Panc1 (cell line): Measurements from ENCODE around the gene SPTBN1. TPM values are rescaled to one million over a fixed set of nuclear protein-coding genes. Genes with fewer than 3 reads are reported as not detected.

Experiments used
- ATAC-seq: fragments of 200-7000 bp; cut with Tn5 transposase; 2 replicates; pipeline ENCODE4 v1.9.1; 2020; ENCODE audit warnings: mild to moderate bottlenecking, moderate library complexity
- BruUV-seq: library from RNA; stranded (reverse); fragments of 400-500 nt; replicated peaks from 2 replicates; lab custom pipeline; 2021; lab: Mats Ljungman, UMichigan
- CTCF ChIA-PET: fragments of 300-600 bp; sonication (Branson Sonifier 250); formaldehyde crosslinking; loops from one replicate; lab custom pipeline; 2022; ENCODE audit warnings: antibody characterized with exemption; lab: Charles Lee
- POLR2A ChIA-PET: fragments of 300-600 bp; sonication (Branson Sonifier 250); formaldehyde crosslinking; loops from one replicate; lab custom pipeline; 2022; ENCODE audit warnings: antibody characterized with exemption; lab: Charles Lee
- DNase-seq: peaks from one replicate; pipeline ENCODE4 v3.0.0-alpha.2; 2010; ENCODE audit warnings: low read depth, low spot score
- H3K27ac ChIP-seq: 2 replicates; pipeline ENCODE4 v1.5.1; 2011; ENCODE audit warnings: mild to moderate bottlenecking, low read length, inconsistent platforms
- H3K27me3 ChIP-seq: fragments of 200-500 bp; sonication (Bioruptor generic); 2 replicates; pipeline ENCODE4 v1.6.0; 2014; ENCODE audit warnings: low read length, inconsistent platforms; ENCODE audit not compliant: control insufficient read depth, insufficient read depth
- H3K36me3 ChIP-seq: fragments of 200-500 bp; sonication (Bioruptor generic); 2 replicates; pipeline ENCODE4 v1.5.1; 2014; ENCODE audit warnings: inconsistent platforms, mild to moderate bottlenecking, low read length, moderate library complexity; ENCODE audit not compliant: control insufficient read depth, insufficient read depth
- H3K4me1 ChIP-seq: 2 replicates; pipeline ENCODE4 v1.5.1; 2011; ENCODE audit warnings: inconsistent platforms, mild to moderate bottlenecking, low read length, moderate library complexity; ENCODE audit not compliant: control insufficient read depth, insufficient read depth
- H3K4me3 ChIP-seq, 2 experiments: 2 replicates each; pipeline ENCODE4 v1.5.1; 2011 to 2012; ENCODE audit warnings: low read depth in 2 of 2, low read length in 2 of 2, mild to moderate bottlenecking in 2 of 2, inconsistent platforms in 1 of 2, moderate library complexity in 1 of 2
- H3K9me3 ChIP-seq: fragments of 200-500 bp; sonication (Bioruptor generic); 2 replicates; pipeline ENCODE4 v1.5.1; 2014; ENCODE audit warnings: low read depth, mild to moderate bottlenecking, inconsistent platforms, low read length, moderate library complexity; ENCODE audit not compliant: control insufficient read depth, insufficient read depth
- POLR2AphosphoS5 ChIP-seq: IDR thresholded peaks from 2 replicates; pipeline ENCODE4 v1.6.1; 2012; ENCODE audit warnings: mild to moderate bottlenecking, low read depth, low read length, moderate library complexity
- SIN3A ChIP-seq: IDR thresholded peaks from 2 replicates; pipeline ENCODE4 v1.6.1; 2012; ENCODE audit warnings: low read depth, mild to moderate bottlenecking, low read length, moderate library complexity, borderline replicate concordance; ENCODE audit not compliant: insufficient read depth
- TCF7L2 ChIP-seq: IDR thresholded peaks from 2 replicates; pipeline ENCODE4 v1.6.1; 2011; ENCODE audit warnings: mild to moderate bottlenecking, low read depth, low read length, inconsistent platforms
- in situ Hi-C: cut with HindIII; loops from 2 replicates; pipeline ENCODE4 v1.10.0; 2016; ENCODE audit warnings: low sequenced_read_pairs, low pct_unique_long_range_greater_than_20kb
- intact Hi-C: fragments of 100-400 bp; cut with micrococcal nuclease; formaldehyde crosslinking; loops from one replicate; pipeline ENCODE4 v1.10.0; 2022; ENCODE audit not compliant: unreplicated experiment
- total RNA-seq: library from RNA; stranded (reverse); gene quantifications from one replicate; pipeline ENCODE4 v1.2.1, GENCODE V29; 2021; ENCODE audit not compliant: unreplicated experiment
- TF ChIP-seq, protein P1 (sequence below): fragments of 450-650 bp; IDR thresholded peaks from 2 replicates; pipeline ENCODE4 v1.5.1; 2017; ENCODE audit warnings: mild to moderate bottlenecking
- TF ChIP-seq, protein P2 (sequence below), 2 experiments: IDR thresholded peaks; 2 replicates each; pipeline ENCODE4 v1.6.1; 2011 to 2012; ENCODE audit warnings: low read depth in 2 of 2, control low read depth in 1 of 2, low read length in 1 of 2, mild to moderate bottlenecking in 1 of 2, moderate library complexity in 1 of 2; ENCODE audit not compliant: insufficient read depth in 1 of 2

SPTBN1 gene
- total RNA-seq, 1 experiment from 2014 or later: 169 TPM

GRCh38 chr2:54635554-54636152, 179.5 kb downstream of the SPTBN1 start:
- Histone ChIP-seq H3K9me3 (no peaks in the 10 kb centered on the region), H3K4me3 (no peak overlapping the region), H3K4me1 (peaks cover 6% of the 10 kb centered on the region; the same call in 1 of the 2 replicates), H3K36me3 (peaks cover 33% of the 10 kb centered on the region), H3K27ac (no peak overlapping the region), H3K27me3 (no peaks in the 10 kb centered on the region)
- intact Hi-C loops: no loop called here
- ATAC-seq (no peak), DNase-seq (no peak)
- no TSS peak for BruUV-seq
- POLR2A ChIA-PET: no interaction called here
- CTCF ChIA-PET: no interaction called here
- TF ChIP-seq, protein P1, sequence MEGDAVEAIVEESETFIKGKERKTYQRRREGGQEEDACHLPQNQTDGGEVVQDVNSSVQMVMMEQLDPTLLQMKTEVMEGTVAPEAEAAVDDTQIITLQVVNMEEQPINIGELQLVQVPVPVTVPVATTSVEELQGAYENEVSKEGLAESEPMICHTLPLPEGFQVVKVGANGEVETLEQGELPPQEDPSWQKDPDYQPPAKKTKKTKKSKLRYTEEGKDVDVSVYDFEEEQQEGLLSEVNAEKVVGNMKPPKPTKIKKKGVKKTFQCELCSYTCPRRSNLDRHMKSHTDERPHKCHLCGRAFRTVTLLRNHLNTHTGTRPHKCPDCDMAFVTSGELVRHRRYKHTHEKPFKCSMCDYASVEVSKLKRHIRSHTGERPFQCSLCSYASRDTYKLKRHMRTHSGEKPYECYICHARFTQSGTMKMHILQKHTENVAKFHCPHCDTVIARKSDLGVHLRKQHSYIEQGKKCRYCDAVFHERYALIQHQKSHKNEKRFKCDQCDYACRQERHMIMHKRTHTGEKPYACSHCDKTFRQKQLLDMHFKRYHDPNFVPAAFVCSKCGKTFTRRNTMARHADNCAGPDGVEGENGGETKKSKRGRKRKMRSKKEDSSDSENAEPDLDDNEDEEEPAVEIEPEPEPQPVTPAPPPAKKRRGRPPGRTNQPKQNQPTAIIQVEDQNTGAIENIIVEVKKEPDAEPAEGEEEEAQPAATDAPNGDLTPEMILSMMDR: no peak
- in situ Hi-C loops: no loop called here

DNA sequence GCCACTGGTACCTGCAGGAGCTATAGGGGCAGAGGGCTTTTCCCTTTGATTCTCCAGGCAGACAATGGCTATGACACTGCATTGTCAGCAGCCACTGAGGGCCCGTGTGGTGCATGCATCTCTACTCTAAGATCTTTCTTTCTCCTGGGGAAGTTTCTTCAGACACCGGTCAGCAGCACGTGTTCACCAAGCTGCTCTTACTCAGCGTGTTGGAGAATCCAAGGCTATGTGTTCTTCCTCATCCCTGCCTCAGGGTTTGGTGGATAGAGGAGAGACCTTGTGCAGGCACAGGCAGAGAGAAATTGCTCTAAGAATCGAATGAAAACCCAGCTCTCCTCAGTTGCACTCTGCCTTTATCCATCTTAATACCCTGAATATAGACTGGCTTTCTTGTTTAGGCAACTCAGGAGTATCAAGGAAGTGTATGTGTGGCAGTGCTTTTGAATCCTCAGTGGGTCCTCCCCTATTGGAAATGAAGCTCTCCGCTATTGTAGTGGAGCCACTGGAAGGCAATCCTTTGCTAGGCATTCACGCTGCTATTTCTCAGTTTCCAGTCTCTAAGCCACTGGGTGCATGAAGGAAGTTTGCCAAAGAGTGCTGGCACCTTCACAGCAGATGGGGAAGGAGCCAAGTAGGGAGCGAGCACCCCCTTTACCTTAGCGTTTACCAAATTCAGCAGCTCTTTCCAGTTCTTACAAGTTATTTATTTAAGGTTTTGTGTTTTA, 180.4 kb downstream of the SPTBN1 start:
- H3K36me3 ChIP-seq: peaks cover 36% of the 10 kb centered on the region
- intact Hi-C loops: no loop called here
- ChIA-PET CTCF (no interaction called here), POLR2A (no interaction called here)
- in situ Hi-C loops: no loop called here
- no peaks in the 10 kb centered on the region for H3K27me3 ChIP-seq
- TF ChIP-seq POLR2AphosphoS5: no peak
- TF ChIP-seq TCF7L2: no peak
- no peak for TF ChIP-seq SIN3A
- TF ChIP-seq, protein P1: no peak
- TF ChIP-seq, protein P2, sequence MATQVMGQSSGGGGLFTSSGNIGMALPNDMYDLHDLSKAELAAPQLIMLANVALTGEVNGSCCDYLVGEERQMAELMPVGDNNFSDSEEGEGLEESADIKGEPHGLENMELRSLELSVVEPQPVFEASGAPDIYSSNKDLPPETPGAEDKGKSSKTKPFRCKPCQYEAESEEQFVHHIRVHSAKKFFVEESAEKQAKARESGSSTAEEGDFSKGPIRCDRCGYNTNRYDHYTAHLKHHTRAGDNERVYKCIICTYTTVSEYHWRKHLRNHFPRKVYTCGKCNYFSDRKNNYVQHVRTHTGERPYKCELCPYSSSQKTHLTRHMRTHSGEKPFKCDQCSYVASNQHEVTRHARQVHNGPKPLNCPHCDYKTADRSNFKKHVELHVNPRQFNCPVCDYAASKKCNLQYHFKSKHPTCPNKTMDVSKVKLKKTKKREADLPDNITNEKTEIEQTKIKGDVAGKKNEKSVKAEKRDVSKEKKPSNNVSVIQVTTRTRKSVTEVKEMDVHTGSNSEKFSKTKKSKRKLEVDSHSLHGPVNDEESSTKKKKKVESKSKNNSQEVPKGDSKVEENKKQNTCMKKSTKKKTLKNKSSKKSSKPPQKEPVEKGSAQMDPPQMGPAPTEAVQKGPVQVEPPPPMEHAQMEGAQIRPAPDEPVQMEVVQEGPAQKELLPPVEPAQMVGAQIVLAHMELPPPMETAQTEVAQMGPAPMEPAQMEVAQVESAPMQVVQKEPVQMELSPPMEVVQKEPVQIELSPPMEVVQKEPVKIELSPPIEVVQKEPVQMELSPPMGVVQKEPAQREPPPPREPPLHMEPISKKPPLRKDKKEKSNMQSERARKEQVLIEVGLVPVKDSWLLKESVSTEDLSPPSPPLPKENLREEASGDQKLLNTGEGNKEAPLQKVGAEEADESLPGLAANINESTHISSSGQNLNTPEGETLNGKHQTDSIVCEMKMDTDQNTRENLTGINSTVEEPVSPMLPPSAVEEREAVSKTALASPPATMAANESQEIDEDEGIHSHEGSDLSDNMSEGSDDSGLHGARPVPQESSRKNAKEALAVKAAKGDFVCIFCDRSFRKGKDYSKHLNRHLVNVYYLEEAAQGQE (IDR thresholded peaks at IDR 0.05; ENCODE audit: insufficient read depth in 1 of 2, low read depth in 2 of 2, low read length in 1 of 2): no peak
- H3K27ac ChIP-seq: no peak overlapping the region
- BruUV-seq: no TSS peak
- H3K4me1 ChIP-seq: peaks cover 6% of the 10 kb centered on the region; the same call in 1 of the 2 replicates
- H3K9me3 ChIP-seq: no peaks in the 10 kb centered on the region
- no peak overlapping the region for H3K4me3 ChIP-seq
- no peak for DNase-seq
- ATAC-seq: no peak; the same call in 1 of the 2 replicates
